Parathyroid adenoma (tissue), 2 donors: ENCODE data around the gene PCSK5.

Experiments
- H2AFZ ChIP-seq: fragments of 300-600 bp; sonication (generic); one replicate; pipeline ENCODE4 v1.7.0; 2017; ENCODE audit warnings: antibody characterized with exemption, mild to moderate bottlenecking
- H3K27ac ChIP-seq: fragments of 300-600 bp; sonication (generic); one replicate; pipeline ENCODE4 v1.7.0; 2017
- H3K27me3 ChIP-seq: fragments of 300-600 bp; sonication (generic); one replicate; pipeline ENCODE4 v1.7.0; 2017; ENCODE audit warnings: low read length; ENCODE audit not compliant: control insufficient read depth, insufficient read depth
- H3K36me3 ChIP-seq: fragments of 300-600 bp; sonication (generic); one replicate; pipeline ENCODE4 v1.7.0; 2017; ENCODE audit warnings: low read length; ENCODE audit not compliant: control insufficient read depth, insufficient read depth
- H3K4me1 ChIP-seq: fragments of 300-600 bp; sonication (generic); one replicate; pipeline ENCODE4 v1.7.0; 2017; ENCODE audit warnings: control low read depth
- H3K4me2 ChIP-seq: fragments of 300-600 bp; sonication (generic); one replicate; pipeline ENCODE4 v1.7.0; 2017; ENCODE audit warnings: low read length
- H3K4me3 ChIP-seq: fragments of 300-600 bp; sonication (generic); one replicate; pipeline ENCODE4 v1.7.0; 2017; ENCODE audit warnings: low read depth, low read length
- H3K79me2 ChIP-seq: fragments of 300-600 bp; sonication (generic); one replicate; pipeline ENCODE4 v1.7.0; 2017; ENCODE audit warnings: control low read depth
- H3K9ac ChIP-seq: fragments of 300-600 bp; sonication (generic); one replicate; pipeline ENCODE4 v1.7.0; 2017; ENCODE audit warnings: mild to moderate bottlenecking
- H3K9me3 ChIP-seq: fragments of 300-600 bp; sonication (generic); one replicate; pipeline ENCODE4 v1.7.0; 2017; ENCODE audit warnings: low read length; ENCODE audit not compliant: control insufficient read depth
- CTCF ChIP-seq: fragments of 300-600 bp; sonication (generic); IDR thresholded peaks from one replicate; pipeline ENCODE4 v1.7.0; 2017; ENCODE audit warnings: antibody characterized with exemption, mild to moderate bottlenecking
- donor health status: primary hyperparathyroidism.

The PCSK5 gene

GRCh38 chr9:76255781-76256455 lies 365.4 kb downstream of the PCSK5 start:
- Histone ChIP-seq H3K79me2 (no peaks in the 10 kb centered on the region), H3K4me1 (no peaks in the 10 kb centered on the region), H3K27me3 (no peaks in the 10 kb centered on the region), H3K27ac (no peak overlapping the region), H3K9ac (no peak overlapping the region), H3K4me3 (no peak overlapping the region), H3K4me2 (no peak overlapping the region), H3K9me3 (no peaks in the 10 kb centered on the region), H3K36me3 (no peaks in the 10 kb centered on the region), H2AFZ (no peak overlapping the region)
- no peak for TF ChIP-seq CTCF

GRCh38 chr9:76257311-76257710 lies 366.8 kb downstream of the PCSK5 start:
- Histone ChIP-seq H3K4me1 (no peaks in the 10 kb centered on the region), H3K79me2 (no peaks in the 10 kb centered on the region), H3K36me3 (no peaks in the 10 kb centered on the region), H3K9ac (no peak overlapping the region), H3K9me3 (no peaks in the 10 kb centered on the region), H3K4me3 (no peak overlapping the region), H2AFZ (no peak overlapping the region), H3K27ac (no peak overlapping the region), H3K4me2 (no peak overlapping the region), H3K27me3 (no peaks in the 10 kb centered on the region)
- no peak for TF ChIP-seq CTCF

GRCh38 chr9:76266649-76267283 lies 376.3 kb downstream of the PCSK5 start:
- TF ChIP-seq CTCF = no peak
- no peaks in the 10 kb centered on the region for H3K4me1 ChIP-seq
- no peak overlapping the region for H3K4me2 ChIP-seq
- no peak overlapping the region for H3K4me3 ChIP-seq
- H3K27ac ChIP-seq = no peak overlapping the region
- H3K9ac ChIP-seq = no peak overlapping the region
- H2AFZ ChIP-seq = no peak overlapping the region
- no peaks in the 10 kb centered on the region for H3K27me3 ChIP-seq
- no peaks in the 10 kb centered on the region for H3K9me3 ChIP-seq
- H3K36me3 ChIP-seq = no peaks in the 10 kb centered on the region
- H3K79me2 ChIP-seq = no peaks in the 10 kb centered on the region

- H2AFZ ChIP-seq = no peak overlapping the region
- H3K4me2 ChIP-seq = no peak overlapping the region
- H3K9me3 ChIP-seq = no peaks in the 10 kb centered on the region
- H3K27ac ChIP-seq = no peak overlapping the region
- H3K4me1 ChIP-seq = no peaks in the 10 kb centered on the region
- no peak overlapping the region for H3K9ac ChIP-seq
- H3K27me3 ChIP-seq = no peaks in the 10 kb centered on the region
- TF ChIP-seq CTCF = no peak
- no peaks in the 10 kb centered on the region for H3K36me3 ChIP-seq
- no peaks in the 10 kb centered on the region for H3K79me2 ChIP-seq
- H3K4me3 ChIP-seq = no peak overlapping the region
Observed at GRCh38 chr9:76267284-76267652, 376.8 kb downstream of the PCSK5 start.

- Histone ChIP-seq H3K27me3 (no peaks in the 10 kb centered on the region), H3K4me2 (no peak overlapping the region), H3K79me2 (no peaks in the 10 kb centered on the region), H2AFZ (no peak overlapping the region), H3K4me3 (no peak overlapping the region), H3K4me1 (no peaks in the 10 kb centered on the region), H3K9me3 (no peaks in the 10 kb centered on the region), H3K36me3 (no peaks in the 10 kb centered on the region), H3K9ac (no peak overlapping the region), H3K27ac (no peak overlapping the region)
- TF ChIP-seq CTCF = no peak
Observed at GRCh38 chr9:76269789-76270188, 379.3 kb downstream of the PCSK5 start.
